IPS DF 4.7 (cell line): Measurements from ENCODE around the gene TBC1D22A.

Experiments used
- DNase-seq: peaks from one replicate; pipeline ENCODE4 v3.0.0-alpha.2; 2013; ENCODE audit warnings: low spot score; ENCODE audit errors: extremely low read depth

TBC1D22A gene

GRCh38 chr22:47175151-47176025, 412.9 kb downstream of the TBC1D22A start:
- DNase-seq, result no peak

GRCh38 chr22:47176026-47176389, 413.6 kb downstream of the TBC1D22A start:
- DNase-seq, result no peak

GRCh38 chr22:47176573-47177333, 414.3 kb downstream of the TBC1D22A start:
- no peak for DNase-seq

GRCh38 chr22:47177334-47177815, 414.9 kb downstream of the TBC1D22A start:
- DNase-seq, result no peak

- no peak for DNase-seq
These were observed 415.9 kb downstream of the TBC1D22A start for GRCh38 chr22:47178339-47178738.

- DNase-seq, result no peak
These were observed 418.3 kb downstream of the TBC1D22A start for GRCh38 chr22:47180796-47181195.

GRCh38 chr22:47187176-47187957, 424.9 kb downstream of the TBC1D22A start:
- no peak for DNase-seq

GRCh38 chr22:47188261-47189055, 426.0 kb downstream of the TBC1D22A start:
- DNase-seq, result no peak

- no peak for DNase-seq
These were observed 426.8 kb downstream of the TBC1D22A start for GRCh38 chr22:47189056-47189916.

- DNase-seq, result no peak
These were observed 428.0 kb downstream of the TBC1D22A start for GRCh38 chr22:47190276-47190956.

- DNase-seq, result no peak
These were observed 428.7 kb downstream of the TBC1D22A start for GRCh38 chr22:47190957-47191670.

GRCh38 chr22:47191671-47192650, 429.5 kb downstream of the TBC1D22A start:
- DNase-seq, result no peak

GRCh38 chr22:47192651-47193437, 430.4 kb downstream of the TBC1D22A start:
- DNase-seq, result no peak

- DNase-seq, result no peak
These were observed 431.3 kb downstream of the TBC1D22A start for GRCh38 chr22:47193606-47194329.

GRCh38 chr22:47194476-47195155, 432.2 kb downstream of the TBC1D22A start:
- DNase-seq, result no peak

- DNase-seq, result no peak
These were observed 432.7 kb downstream of the TBC1D22A start for GRCh38 chr22:47195156-47195483.
